Measurements from ENCODE around the gene HMOX2. TPM values are rescaled to one million over a fixed set of nuclear protein-coding genes. Genes with fewer than 3 reads are reported as not detected.

Gene HMOX2
- 50.9 to 64.8 TPM (median 59.2 TPM) in 5 replicates for total RNA-seq (2022; extraction: Qiagen RNA extraction; ENCODE audit: low read depth)

GRCh38 chr16:4475880-4476788 is at the start of gene HMOX2:
Gene HMOX2 (plus strand): TSS chr16:4476398. CDS start chr16:4505525, 29,127 bp downstream.

GRCh38 chr16:4474192-4474961 is 1.8 kb upstream of the HMOX2 start, which contains the start of gene NMRAL1:
Gene NMRAL1 (minus strand): TSS chr16:4474625. CDS start chr16:4474132, 493 bp downstream.

GRCh38 chr16:4538350-4539235 is 62.4 kb downstream of the HMOX2 start, which contains the start of gene CDIP1:
Gene CDIP1 (minus strand): TSS chr16:4538773. CDS start chr16:4514130, 24,643 bp downstream.

GRCh38 chr16:4556112-4556511 is 79.9 kb downstream of the HMOX2 start, which contains the start of gene C16orf96:
Gene C16orf96 (plus strand): TSS chr16:4556340. CDS start chr16:4556490, 150 bp downstream.

Other genes with a start within 250 kb of the HMOX2 start
- gene SRL, start 234.3 kb upstream of the HMOX2 start, total RNA-seq (2022; extraction: Qiagen RNA extraction; ENCODE audit: low read depth) = 0.07 TPM in 2 of 5 replicates, not detected in the others
- gene TFAP4, start 203.4 kb upstream of the HMOX2 start, total RNA-seq (2022; extraction: Qiagen RNA extraction; ENCODE audit: low read depth) = 12.0 to 18.2 TPM (median 16.0 TPM) in 5 replicates
- 19.7 to 28.0 TPM (median 26.5 TPM) in 5 replicates for gene GLIS2, start 160.3 kb upstream of the HMOX2 start, total RNA-seq (2022; extraction: Qiagen RNA extraction; ENCODE audit: low read depth)
- 65.2 to 86.3 TPM (median 75.2 TPM) in 5 replicates for gene PAM16, start 125.1 kb upstream of the HMOX2 start, total RNA-seq (2022; extraction: Qiagen RNA extraction; ENCODE audit: low read depth)
- 6.0 to 6.8 TPM (median 6.3 TPM) in 5 replicates for gene VASN, start 104.5 kb upstream of the HMOX2 start, total RNA-seq (2022; extraction: Qiagen RNA extraction; ENCODE audit: low read depth)
- 10.9 to 19.8 TPM (median 15.9 TPM) in 5 replicates for gene CORO7, start 59.8 kb upstream of the HMOX2 start, total RNA-seq (2022; extraction: Qiagen RNA extraction; ENCODE audit: low read depth)
- 59.8 to 71.8 TPM (median 69.6 TPM) in 5 replicates for gene DNAJA3, start 50.5 kb upstream of the HMOX2 start, total RNA-seq (2022; extraction: Qiagen RNA extraction; ENCODE audit: low read depth)
- gene NMRAL1, start 1.8 kb upstream of the HMOX2 start, total RNA-seq (2022; extraction: Qiagen RNA extraction; ENCODE audit: low read depth) = 41.8 to 45.9 TPM (median 44.1 TPM) in 5 replicates
- gene CDIP1, start 62.4 kb downstream of the HMOX2 start, total RNA-seq (2022; extraction: Qiagen RNA extraction; ENCODE audit: low read depth) = 11.8 to 15.2 TPM (median 13.0 TPM) in 5 replicates
- 0.03 TPM in 3 of 5 replicates, not detected in the others for gene C16orf96, start 79.9 kb downstream of the HMOX2 start, total RNA-seq (2022; extraction: Qiagen RNA extraction; ENCODE audit: low read depth)
- gene UBALD1, start 138.5 kb downstream of the HMOX2 start, total RNA-seq (2022; extraction: Qiagen RNA extraction; ENCODE audit: low read depth) = 36.8 to 53.9 TPM (median 52.1 TPM) in 5 replicates
- gene MGRN1, start 148.4 kb downstream of the HMOX2 start, total RNA-seq (2022; extraction: Qiagen RNA extraction; ENCODE audit: low read depth) = 34.9 to 42.2 TPM (median 40.5 TPM) in 5 replicates
- gene NUDT16L1, start 217.2 kb downstream of the HMOX2 start, total RNA-seq (2022; extraction: Qiagen RNA extraction; ENCODE audit: low read depth) = 18.8 to 26.1 TPM (median 23.5 TPM) in 5 replicates

All from A549 treated with GW870086 at 1 μM for 4 hours (cell line).